Measurements from ENCODE around the gene TRIM50.

GRCh38 chr7:73356159-73356558 is 28.3 kb upstream of the TRIM50 start:
- no peak for TF ChIP-seq MAZ (IDR thresholded peaks at IDR 0.05; ENCODE audit: borderline replicate concordance, low read depth, low read length)
- TF ChIP-seq, protein P1, sequence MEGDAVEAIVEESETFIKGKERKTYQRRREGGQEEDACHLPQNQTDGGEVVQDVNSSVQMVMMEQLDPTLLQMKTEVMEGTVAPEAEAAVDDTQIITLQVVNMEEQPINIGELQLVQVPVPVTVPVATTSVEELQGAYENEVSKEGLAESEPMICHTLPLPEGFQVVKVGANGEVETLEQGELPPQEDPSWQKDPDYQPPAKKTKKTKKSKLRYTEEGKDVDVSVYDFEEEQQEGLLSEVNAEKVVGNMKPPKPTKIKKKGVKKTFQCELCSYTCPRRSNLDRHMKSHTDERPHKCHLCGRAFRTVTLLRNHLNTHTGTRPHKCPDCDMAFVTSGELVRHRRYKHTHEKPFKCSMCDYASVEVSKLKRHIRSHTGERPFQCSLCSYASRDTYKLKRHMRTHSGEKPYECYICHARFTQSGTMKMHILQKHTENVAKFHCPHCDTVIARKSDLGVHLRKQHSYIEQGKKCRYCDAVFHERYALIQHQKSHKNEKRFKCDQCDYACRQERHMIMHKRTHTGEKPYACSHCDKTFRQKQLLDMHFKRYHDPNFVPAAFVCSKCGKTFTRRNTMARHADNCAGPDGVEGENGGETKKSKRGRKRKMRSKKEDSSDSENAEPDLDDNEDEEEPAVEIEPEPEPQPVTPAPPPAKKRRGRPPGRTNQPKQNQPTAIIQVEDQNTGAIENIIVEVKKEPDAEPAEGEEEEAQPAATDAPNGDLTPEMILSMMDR (conservative IDR thresholded peaks at IDR 0.05; ENCODE audit: low read depth, low read length) = no peak
- TF ChIP-seq POLR2A (IDR thresholded peaks at IDR 0.05; ENCODE audit: low read depth, low read length) = no peak
- TF ChIP-seq BHLHE40 (IDR thresholded peaks at IDR 0.05; ENCODE audit: low read depth, low read length) = no peak
- no peak for TF ChIP-seq CEBPB (IDR thresholded peaks at IDR 0.05; ENCODE audit: low read depth, low read length)
- TF ChIP-seq, protein P2, sequence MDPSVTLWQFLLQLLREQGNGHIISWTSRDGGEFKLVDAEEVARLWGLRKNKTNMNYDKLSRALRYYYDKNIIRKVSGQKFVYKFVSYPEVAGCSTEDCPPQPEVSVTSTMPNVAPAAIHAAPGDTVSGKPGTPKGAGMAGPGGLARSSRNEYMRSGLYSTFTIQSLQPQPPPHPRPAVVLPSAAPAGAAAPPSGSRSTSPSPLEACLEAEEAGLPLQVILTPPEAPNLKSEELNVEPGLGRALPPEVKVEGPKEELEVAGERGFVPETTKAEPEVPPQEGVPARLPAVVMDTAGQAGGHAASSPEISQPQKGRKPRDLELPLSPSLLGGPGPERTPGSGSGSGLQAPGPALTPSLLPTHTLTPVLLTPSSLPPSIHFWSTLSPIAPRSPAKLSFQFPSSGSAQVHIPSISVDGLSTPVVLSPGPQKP (IDR thresholded peaks at IDR 0.05; ENCODE audit: borderline replicate concordance, low read depth, low read length) = no peak
